HEK293 (cell line): ENCODE data around the gene BMP4.
A peak's percentile ranks its signal among the peaks of the same experiment; 100 is the strongest.

Source experiments
- CTCF ChIA-PET: fragments of 350-600 bp; formaldehyde crosslinking; extraction: SDS; loops from one replicate; lab custom pipeline; 2021; ENCODE audit warnings: antibody characterized with exemption; lab: Yijun Ruan, JAX
- POLR2A ChIA-PET: fragments of 300-600 bp; formaldehyde crosslinking; extraction: SDS; loops from one replicate; lab custom pipeline; 2020; ENCODE audit warnings: antibody characterized with exemption, inconsistent platforms; lab: Yijun Ruan, JAX
- H3K27ac ChIP-seq: fragments of 200-500 bp; sonication (Bioruptor generic); 2 replicates; pipeline ENCODE4 v1.5.1; 2014; ENCODE audit warnings: low read depth, low read length, control low read depth, inconsistent platforms; ENCODE audit errors: extremely low read depth
- H3K36me3 ChIP-seq, 2 experiments: fragments of 200-500 bp in 1 of 2; sonication (Bioruptor generic) in 1 of 2; 1 replicate in 1 of 2; 2 replicates in 1 of 2; pipeline ENCODE4 v1.5.1; 2014 to 2017; ENCODE audit warnings: inconsistent platforms in 2 of 2, low read length in 2 of 2; ENCODE audit not compliant: control insufficient read depth in 2 of 2, insufficient read depth in 1 of 2
- H3K4me1 ChIP-seq: fragments of 200-500 bp; sonication (Bioruptor generic); 2 replicates; pipeline ENCODE4 v1.5.1; 2014; ENCODE audit warnings: mild to moderate bottlenecking, low read length, inconsistent platforms; ENCODE audit not compliant: control insufficient read depth, insufficient read depth
- H3K4me3 ChIP-seq: 2 replicates; pipeline ENCODE4 v1.5.1; 2011; ENCODE audit warnings: low read depth, mild to moderate bottlenecking, control low read depth, low read length, moderate library complexity
- H3K9me3 ChIP-seq: fragments of 200-500 bp; sonication (Bioruptor generic); 2 replicates; pipeline ENCODE4 v1.5.1; 2014; ENCODE audit warnings: low read depth, low read length, inconsistent platforms; ENCODE audit not compliant: control insufficient read depth, insufficient read depth
- GFI1B ChIP-seq: fragments of 450-650 bp; formaldehyde crosslinking; IDR thresholded peaks from 2 replicates; pipeline ENCODE4 v1.5.1; 2016; ENCODE audit warnings: missing biosample characterization, missing genetic modification characterization
- MYNN ChIP-seq: fragments of 450-650 bp; formaldehyde crosslinking; IDR thresholded peaks from 2 replicates; pipeline ENCODE4 v1.5.1; 2016; ENCODE audit warnings: missing biosample characterization, missing genetic modification characterization, borderline replicate concordance
- OVOL3 ChIP-seq: fragments of 450-650 bp; formaldehyde crosslinking; IDR thresholded peaks from 2 replicates; pipeline ENCODE4 v1.5.1; 2016; ENCODE audit warnings: missing biosample characterization, missing genetic modification characterization
- SALL2 ChIP-seq: fragments of 450-650 bp; formaldehyde crosslinking; IDR thresholded peaks from 2 replicates; pipeline ENCODE4 v1.5.0; 2017; ENCODE audit warnings: missing biosample characterization, mild to moderate bottlenecking, missing genetic modification characterization, borderline replicate concordance
- SETDB1 ChIP-seq: IDR thresholded peaks from one replicate; pipeline ENCODE4 v1.6.1; 2017; ENCODE audit warnings: mild to moderate bottlenecking, low read length, moderate library complexity, mixed read lengths; ENCODE audit not compliant: insufficient read length
- TRIM28 ChIP-seq: IDR thresholded peaks from 2 replicates; pipeline ENCODE4 v1.6.1; 2011; ENCODE audit warnings: low read length, control low read depth, borderline replicate concordance
- ZBTB8A ChIP-seq: fragments of 450-650 bp; formaldehyde crosslinking; IDR thresholded peaks from 2 replicates; pipeline ENCODE4 v1.5.1; 2016; ENCODE audit warnings: missing biosample characterization, missing genetic modification characterization
- ZFP3 ChIP-seq: fragments of 450-650 bp; formaldehyde crosslinking; IDR thresholded peaks from 2 replicates; pipeline ENCODE4 v1.5.1; 2016; ENCODE audit warnings: low read depth, missing biosample characterization, missing genetic modification characterization
- ZNF157 ChIP-seq: fragments of 450-650 bp; formaldehyde crosslinking; IDR thresholded peaks from 2 replicates; pipeline ENCODE4 v1.5.1; 2016; ENCODE audit warnings: missing biosample characterization, missing genetic modification characterization
- ZNF202 ChIP-seq: fragments of 450-650 bp; formaldehyde crosslinking; IDR thresholded peaks from 2 replicates; pipeline ENCODE4 v1.5.1; 2016; ENCODE audit warnings: missing biosample characterization, missing genetic modification characterization, borderline replicate concordance
- ZNF214 ChIP-seq: fragments of 450-650 bp; formaldehyde crosslinking; IDR thresholded peaks from 2 replicates; pipeline ENCODE4 v1.5.1; 2017; ENCODE audit warnings: missing biosample characterization, mild to moderate bottlenecking, missing genetic modification characterization, borderline replicate concordance
- ZNF223 ChIP-seq: fragments of 450-650 bp; formaldehyde crosslinking; IDR thresholded peaks from 2 replicates; pipeline ENCODE4 v1.5.1; 2016; ENCODE audit warnings: missing biosample characterization, missing genetic modification characterization
- ZNF311 ChIP-seq: fragments of 450-650 bp; formaldehyde crosslinking; IDR thresholded peaks from 2 replicates; pipeline ENCODE4 v1.5.1; 2017; ENCODE audit warnings: missing biosample characterization, missing genetic modification characterization, borderline replicate concordance
- ZNF341 ChIP-seq: fragments of 450-650 bp; formaldehyde crosslinking; IDR thresholded peaks from 2 replicates; pipeline ENCODE4; 2016; ENCODE audit warnings: low read depth, missing biosample characterization, missing genetic modification characterization
- ZNF473 ChIP-seq: fragments of 450-650 bp; formaldehyde crosslinking; IDR thresholded peaks from 2 replicates; pipeline ENCODE4 v1.5.1; 2017; ENCODE audit warnings: missing biosample characterization, missing genetic modification characterization
- ZNF501 ChIP-seq: fragments of 450-650 bp; formaldehyde crosslinking; IDR thresholded peaks from 2 replicates; pipeline ENCODE4 v1.5.1; 2016; ENCODE audit warnings: missing biosample characterization, missing genetic modification characterization
- ZNF529 ChIP-seq: fragments of 450-650 bp; formaldehyde crosslinking; IDR thresholded peaks from 2 replicates; pipeline ENCODE4 v1.5.1; 2017; ENCODE audit warnings: missing genetic modification characterization, missing biosample characterization; ENCODE audit not compliant: insufficient replicate concordance
- ZNF544 ChIP-seq: fragments of 450-650 bp; formaldehyde crosslinking; IDR thresholded peaks from 2 replicates; pipeline ENCODE4 v1.5.0; 2017; ENCODE audit warnings: missing biosample characterization, missing genetic modification characterization
- ZNF558 ChIP-seq: fragments of 450-650 bp; formaldehyde crosslinking; IDR thresholded peaks from 2 replicates; pipeline ENCODE4 v1.5.1; 2016; ENCODE audit warnings: missing biosample characterization, missing genetic modification characterization
- ZNF658 ChIP-seq: fragments of 450-650 bp; formaldehyde crosslinking; IDR thresholded peaks from 2 replicates; pipeline ENCODE4; 2016; ENCODE audit warnings: missing biosample characterization, missing genetic modification characterization
- ZNF660 ChIP-seq: fragments of 450-650 bp; IDR thresholded peaks from 2 replicates; pipeline ENCODE4 v1.5.1; 2018; ENCODE audit warnings: missing biosample characterization, mild to moderate bottlenecking, missing genetic modification characterization
- ZNF747 ChIP-seq: fragments of 450-650 bp; formaldehyde crosslinking; IDR thresholded peaks from 2 replicates; pipeline ENCODE4 v1.5.1; 2016; ENCODE audit warnings: missing biosample characterization, missing genetic modification characterization
- ZNF776 ChIP-seq: fragments of 450-650 bp; formaldehyde crosslinking; IDR thresholded peaks from 2 replicates; pipeline ENCODE4 v1.5.0; 2017; ENCODE audit warnings: missing biosample characterization, missing genetic modification characterization, borderline replicate concordance
- ZNF792 ChIP-seq: fragments of 450-650 bp; formaldehyde crosslinking; IDR thresholded peaks from 2 replicates; pipeline ENCODE4 v1.5.1; 2016; ENCODE audit warnings: missing biosample characterization, missing genetic modification characterization
- ZSCAN18 ChIP-seq: fragments of 450-650 bp; formaldehyde crosslinking; IDR thresholded peaks from 2 replicates; pipeline ENCODE4 v1.5.1; 2016; ENCODE audit warnings: missing biosample characterization, missing genetic modification characterization

BMP4 gene

DNA sequence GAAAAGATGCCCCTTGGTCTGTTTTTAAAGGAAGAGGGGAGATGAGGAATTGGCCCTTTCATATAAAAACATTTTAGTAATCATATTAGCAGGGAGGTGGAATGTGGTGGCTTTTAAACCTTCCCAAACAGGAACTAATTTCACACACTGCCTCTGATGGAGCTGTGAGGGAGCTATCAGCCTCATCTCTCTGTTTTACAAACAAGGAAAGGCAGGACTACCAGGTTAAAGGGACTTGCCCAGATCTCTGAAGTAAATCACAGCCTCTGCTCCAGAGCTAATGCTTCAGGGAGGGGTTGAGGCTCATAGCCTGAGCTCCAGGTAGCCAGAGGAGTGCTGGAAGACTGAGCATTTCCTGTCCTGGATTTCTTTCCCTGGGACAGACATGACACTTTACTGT lies 1.1 kb upstream of the BMP4 start:
- Histone ChIP-seq H3K36me3 (no peaks in the 10 kb centered on the region), H3K9me3 (no peaks in the 10 kb centered on the region), H3K4me3 (no peak overlapping the region), H3K4me1 (peaks cover 6% of the 10 kb centered on the region; the same call in 1 of the 2 replicates), H3K27ac (no peak overlapping the region)
- TF ChIP-seq ZNF473 (tag by site-specific recombination): no peak
- no peak for TF ChIP-seq ZNF311 (tag by site-specific recombination)
- TF ChIP-seq ZNF214 (tag by site-specific recombination): no peak
- TF ChIP-seq ZBTB8A: no peak
- no peak for TF ChIP-seq ZNF544 (tag by site-specific recombination)
- no peak for TF ChIP-seq SALL2 (tag by site-specific recombination)
- no peak for TF ChIP-seq ZNF776 (tag by site-specific recombination)
- TF ChIP-seq ZSCAN18 (tag by site-specific recombination): no peak
- TF ChIP-seq ZNF747 (tag by site-specific recombination): no peak
- no peak for TF ChIP-seq ZNF223
- no peak for TF ChIP-seq ZNF529 (tag by site-specific recombination)
- no peak for TF ChIP-seq ZNF792 (tag by site-specific recombination)
- no peak for TF ChIP-seq TRIM28
- TF ChIP-seq ZFP3 (tag by site-specific recombination): no peak
- no peak for TF ChIP-seq ZNF341 (tag by site-specific recombination)
- no peak for TF ChIP-seq ZNF658
- no peak for TF ChIP-seq ZNF660 (tag by site-specific recombination)
- TF ChIP-seq ZNF157 (tag by site-specific recombination): no peak
- no peak for TF ChIP-seq MYNN (tag by site-specific recombination)
- no peak for TF ChIP-seq ZNF558 (tag by site-specific recombination)
- CTCF ChIA-PET: interaction anchor here (0.9 to 1.3 kb wide), 2 partner anchors 9 to 20 kb away, joined by 3 read pairs; no protein-coding TSS in a partner anchor
- POLR2A ChIA-PET: interaction anchor here (0.6 kb wide), 1 partner anchor 1405 kb away, joined by 3 read pairs; the partner anchor contains the start of gene GPR137C

DNA sequence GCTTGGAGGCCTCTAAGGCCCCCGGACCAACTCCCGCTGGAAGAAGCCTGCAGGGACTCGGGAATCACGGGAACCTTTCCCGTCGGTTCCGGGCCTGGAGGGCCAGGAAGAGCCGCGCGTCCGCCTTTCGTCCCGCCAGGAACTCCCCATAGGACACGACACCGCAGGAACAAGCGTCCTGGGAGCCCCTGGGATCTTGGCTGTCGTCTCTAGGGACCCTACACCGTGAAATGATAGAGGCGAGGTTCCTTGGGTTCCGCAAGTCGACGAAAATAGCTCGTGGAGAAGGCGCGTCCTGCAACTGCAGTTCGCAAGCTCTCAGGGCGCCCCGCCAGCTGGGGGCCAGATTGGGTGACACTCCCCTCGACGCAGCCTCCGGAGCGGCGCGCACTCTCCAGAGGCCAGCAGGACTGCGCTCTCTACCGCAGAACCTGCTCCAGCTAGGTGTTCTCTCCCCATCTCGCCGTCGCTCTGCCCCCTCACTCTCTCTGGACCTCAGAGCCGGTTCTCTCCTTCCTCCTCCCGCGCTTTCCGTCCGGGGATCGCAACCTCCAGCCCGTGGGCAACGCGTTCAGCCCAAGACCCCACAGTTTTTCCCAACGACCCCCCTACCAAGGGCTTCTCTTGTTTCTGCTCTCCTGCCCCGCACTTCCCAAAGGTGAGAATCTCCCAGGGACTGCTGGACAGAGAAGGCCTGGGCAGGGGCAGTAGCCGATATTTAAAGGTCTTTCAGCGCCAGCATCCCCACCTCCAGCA lies 776 bp downstream of the BMP4 start:
- Histone ChIP-seq H3K9me3 (no peaks in the 10 kb centered on the region), H3K4me3 (peak overlapping the region; percentile 38), H3K4me1 (peaks cover 12% of the 10 kb centered on the region; the same call in 1 of the 2 replicates), H3K36me3 (peaks cover 0 to 3% of the 10 kb centered on the region in 2 experiments; a peak in 1 of 3 replicates), H3K27ac (peak overlapping the region; percentile 62; the same call in 1 of the 2 replicates)
- TF ChIP-seq ZNF202 (tag by site-specific recombination) (peak; percentile 4; the same call in 1 of the 2 replicates), OVOL3 (no peak), ZNF501 (no peak), SETDB1 (no peak), GFI1B (no peak)
- CTCF ChIA-PET: interaction anchor here (0.8 kb wide), 1 partner anchor 26 kb away, joined by 3 read pairs; no protein-coding TSS in a partner anchor
- POLR2A ChIA-PET: interaction anchor here (0.5 kb wide), 1 partner anchor 20 kb away, joined by 4 read pairs; no protein-coding TSS in a partner anchor
